C4-2B (cell line): ENCODE results near the gene UNC45A.
"Not testable (repeated sequence)": the region's sequence is repeated elsewhere in the genome, so short reads cannot be mapped to it uniquely, and the experiment has no call there.

Experiments
- H3K27ac ChIP-seq: fragments of 450-650 bp; 2 replicates; pipeline ENCODE4 v1.5.1; 2017
- ZFX ChIP-seq: fragments of 450-650 bp; IDR thresholded peaks from 2 replicates; pipeline ENCODE4 v1.6.1; 2017
- TF ChIP-seq, protein P1 (sequence below): fragments of 450-650 bp; conservative IDR thresholded peaks from 2 replicates; pipeline ENCODE4 v1.5.1; 2017; ENCODE audit warnings: mild to moderate bottlenecking

Gene UNC45A

DNA sequence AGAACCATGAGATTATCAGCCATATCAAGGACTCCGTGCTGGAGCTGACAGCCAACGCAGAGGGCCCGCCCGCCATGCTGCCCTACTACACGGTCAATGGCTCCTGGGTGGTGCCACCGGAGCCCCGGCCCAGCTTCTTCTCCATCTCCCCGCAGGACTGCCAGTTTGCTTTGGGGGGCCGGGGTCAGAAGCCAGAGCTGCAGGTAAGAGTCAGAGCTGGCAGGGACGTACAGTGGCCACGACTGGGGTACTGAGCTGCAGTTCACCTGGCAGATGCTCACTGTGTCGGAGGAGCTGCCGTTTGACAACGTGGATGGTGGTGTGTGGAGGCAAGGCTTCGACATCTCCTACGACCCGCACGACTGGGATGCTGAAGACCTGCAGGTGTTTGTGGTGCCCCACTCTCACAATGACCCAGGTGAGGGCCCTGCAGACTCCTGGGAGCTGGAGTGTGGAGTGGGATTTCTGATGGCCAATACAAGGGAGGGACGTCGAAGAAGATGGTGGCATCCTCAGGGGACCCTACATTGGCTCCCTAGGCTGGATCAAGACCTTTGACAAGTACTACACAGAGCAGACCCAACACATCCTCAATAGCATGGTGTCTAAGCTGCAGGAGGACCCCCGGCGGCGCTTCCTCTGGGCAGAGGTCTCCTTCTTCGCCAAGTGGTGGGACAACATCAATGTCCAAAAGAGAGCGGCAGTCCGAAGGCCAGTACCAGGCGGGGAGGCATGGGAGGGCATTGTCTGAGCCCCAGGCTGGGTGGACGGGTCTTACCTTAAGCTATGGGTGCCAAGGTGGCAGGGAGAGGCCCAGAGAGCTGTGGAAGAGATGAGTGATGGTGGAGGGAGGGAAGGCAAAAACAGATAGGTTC lies 29.5 kb upstream of the UNC45A start:
- H3K27ac ChIP-seq = no peak overlapping the region
- no peak for TF ChIP-seq ZFX
- TF ChIP-seq, protein P1, sequence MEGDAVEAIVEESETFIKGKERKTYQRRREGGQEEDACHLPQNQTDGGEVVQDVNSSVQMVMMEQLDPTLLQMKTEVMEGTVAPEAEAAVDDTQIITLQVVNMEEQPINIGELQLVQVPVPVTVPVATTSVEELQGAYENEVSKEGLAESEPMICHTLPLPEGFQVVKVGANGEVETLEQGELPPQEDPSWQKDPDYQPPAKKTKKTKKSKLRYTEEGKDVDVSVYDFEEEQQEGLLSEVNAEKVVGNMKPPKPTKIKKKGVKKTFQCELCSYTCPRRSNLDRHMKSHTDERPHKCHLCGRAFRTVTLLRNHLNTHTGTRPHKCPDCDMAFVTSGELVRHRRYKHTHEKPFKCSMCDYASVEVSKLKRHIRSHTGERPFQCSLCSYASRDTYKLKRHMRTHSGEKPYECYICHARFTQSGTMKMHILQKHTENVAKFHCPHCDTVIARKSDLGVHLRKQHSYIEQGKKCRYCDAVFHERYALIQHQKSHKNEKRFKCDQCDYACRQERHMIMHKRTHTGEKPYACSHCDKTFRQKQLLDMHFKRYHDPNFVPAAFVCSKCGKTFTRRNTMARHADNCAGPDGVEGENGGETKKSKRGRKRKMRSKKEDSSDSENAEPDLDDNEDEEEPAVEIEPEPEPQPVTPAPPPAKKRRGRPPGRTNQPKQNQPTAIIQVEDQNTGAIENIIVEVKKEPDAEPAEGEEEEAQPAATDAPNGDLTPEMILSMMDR = no peak

DNA sequence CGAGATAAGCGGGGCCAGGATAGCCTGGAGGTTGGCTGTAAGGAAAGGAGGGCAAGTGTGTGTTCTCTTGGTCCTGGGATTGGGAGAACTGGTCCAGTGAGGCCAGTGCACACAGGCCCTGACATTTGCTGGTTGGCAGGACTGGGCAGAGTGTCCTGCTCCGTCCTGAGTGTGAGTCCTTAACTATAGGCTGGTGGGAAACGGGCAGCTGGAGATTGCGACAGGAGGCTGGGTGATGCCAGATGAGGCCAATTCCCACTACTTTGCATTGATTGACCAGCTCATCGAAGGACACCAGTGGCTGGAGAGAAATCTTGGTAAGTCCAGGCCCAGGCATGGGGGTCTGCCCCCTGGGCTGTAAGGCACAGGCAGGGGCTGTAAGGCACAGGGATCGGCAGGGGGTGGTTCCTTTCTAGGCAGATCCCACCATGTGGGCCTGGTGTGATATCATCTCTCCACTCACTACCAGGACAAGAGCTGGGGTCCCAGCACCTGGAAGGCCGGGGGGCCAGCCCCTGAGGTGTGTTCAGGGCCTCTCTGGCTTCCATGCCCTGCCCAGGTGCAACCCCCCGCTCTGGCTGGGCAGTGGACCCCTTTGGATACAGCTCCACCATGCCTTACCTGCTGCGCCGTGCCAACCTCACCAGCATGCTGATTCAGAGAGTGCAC lies 28.8 kb upstream of the UNC45A start:
- no peak for TF ChIP-seq ZFX
- TF ChIP-seq, protein P1 = no peak
- H3K27ac ChIP-seq = no peak overlapping the region

DNA sequence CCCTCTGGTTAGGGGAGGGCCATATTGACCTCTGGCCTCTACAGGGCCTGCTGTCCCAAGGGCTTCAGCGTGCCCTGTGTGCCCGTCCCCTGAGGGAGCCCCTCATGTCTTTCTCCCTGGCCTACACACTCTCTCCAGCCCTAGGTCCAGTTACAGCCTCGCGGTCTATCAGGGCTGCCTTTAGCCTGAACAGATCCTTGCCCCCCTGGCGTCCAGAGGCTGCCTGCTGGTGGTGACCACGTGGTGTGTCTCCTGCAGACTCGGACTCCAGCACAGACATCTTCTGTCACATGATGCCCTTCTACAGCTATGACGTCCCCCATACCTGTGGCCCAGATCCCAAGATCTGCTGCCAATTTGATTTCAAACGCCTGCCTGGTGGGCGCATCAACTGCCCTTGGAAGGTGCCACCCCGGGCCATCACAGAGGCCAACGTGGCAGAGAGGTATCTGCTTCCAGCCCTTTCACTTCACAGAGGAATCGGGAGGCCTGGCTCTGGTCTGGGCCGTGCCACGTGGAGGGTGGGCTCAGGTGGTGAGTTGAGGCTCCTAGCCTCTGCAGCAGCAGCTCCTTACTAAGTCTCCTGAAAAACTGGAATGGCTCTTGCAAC lies 27.9 kb upstream of the UNC45A start:
- TF ChIP-seq, protein P1 = no peak
- no peak for TF ChIP-seq ZFX
- H3K27ac ChIP-seq = no peak overlapping the region

DNA sequence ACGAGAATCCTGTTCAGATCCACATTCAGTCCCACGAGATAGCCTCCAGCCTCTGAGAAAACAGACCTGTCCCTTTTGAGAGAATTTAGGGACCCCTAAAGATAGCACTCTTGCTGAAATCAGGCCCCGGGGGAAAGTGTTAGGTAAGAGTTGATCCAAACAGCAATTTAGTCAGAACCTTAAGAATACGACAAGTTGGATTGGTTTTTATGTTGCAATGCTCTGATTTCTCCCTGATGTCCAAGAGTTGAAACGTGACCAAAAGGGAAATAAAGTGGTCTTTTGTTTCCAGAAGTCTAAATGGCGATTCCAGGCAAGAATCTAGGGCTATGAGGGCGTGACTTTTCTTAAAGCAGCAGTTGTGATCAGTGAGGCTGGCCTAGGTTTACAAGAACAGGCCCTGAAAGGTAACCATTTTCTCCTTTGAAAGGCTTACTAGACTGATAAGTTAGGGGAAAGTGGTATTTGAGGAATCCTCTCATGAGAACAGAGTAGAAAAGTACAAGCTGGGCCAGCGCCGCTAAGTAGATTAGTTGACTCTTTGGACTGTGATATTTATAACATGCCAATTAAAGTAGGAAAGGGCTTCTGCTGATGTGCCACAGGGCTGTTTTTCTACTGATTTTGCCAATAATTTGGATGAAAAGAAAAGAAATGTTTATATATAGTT lies 27.1 kb upstream of the UNC45A start:
- TF ChIP-seq, protein P1 = no peak
- no peak for TF ChIP-seq ZFX
- H3K27ac ChIP-seq = no peak overlapping the region

DNA sequence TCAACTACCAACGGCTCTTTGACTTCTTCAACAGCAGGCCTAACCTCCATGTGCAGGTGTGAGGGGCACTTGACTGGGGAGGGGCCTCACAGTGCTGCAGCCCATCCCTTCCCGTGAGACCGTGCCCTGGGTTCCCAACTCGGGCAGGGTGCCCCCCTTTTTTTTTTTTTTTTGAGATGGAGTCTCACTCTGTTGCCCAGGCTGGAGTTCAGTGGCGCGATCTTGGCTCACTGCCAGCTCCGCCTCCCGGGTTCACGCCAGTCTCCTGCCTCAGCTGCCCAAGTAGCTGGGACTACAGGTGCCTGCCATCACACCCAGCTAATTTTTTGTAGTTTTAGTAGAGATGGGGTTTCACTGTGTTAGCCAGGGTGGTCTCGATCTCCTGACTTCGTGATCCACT lies 25.6 kb upstream of the UNC45A start:
- not testable (repeated sequence) for H3K27ac ChIP-seq

DNA sequence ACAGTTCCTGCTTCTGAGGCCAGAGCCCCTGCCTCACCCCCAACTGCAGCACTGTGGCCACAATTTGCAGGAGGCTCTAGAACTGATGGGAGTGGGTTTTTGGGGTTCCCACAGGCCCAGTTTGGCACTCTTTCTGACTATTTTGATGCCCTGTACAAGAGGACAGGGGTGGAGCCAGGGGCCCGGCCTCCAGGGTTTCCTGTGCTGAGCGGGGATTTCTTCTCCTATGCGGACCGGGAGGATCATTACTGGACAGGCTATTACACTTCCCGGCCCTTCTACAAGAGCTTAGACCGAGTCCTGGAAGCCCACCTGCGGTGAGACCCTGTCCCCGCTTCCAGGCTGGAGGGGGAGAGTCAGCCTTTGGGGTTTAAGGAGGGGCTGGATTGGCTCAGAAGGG lies 25.1 kb upstream of the UNC45A start:
- no peak overlapping the region for H3K27ac ChIP-seq
- TF ChIP-seq, protein P1 = no peak
- TF ChIP-seq ZFX = no peak

DNA sequence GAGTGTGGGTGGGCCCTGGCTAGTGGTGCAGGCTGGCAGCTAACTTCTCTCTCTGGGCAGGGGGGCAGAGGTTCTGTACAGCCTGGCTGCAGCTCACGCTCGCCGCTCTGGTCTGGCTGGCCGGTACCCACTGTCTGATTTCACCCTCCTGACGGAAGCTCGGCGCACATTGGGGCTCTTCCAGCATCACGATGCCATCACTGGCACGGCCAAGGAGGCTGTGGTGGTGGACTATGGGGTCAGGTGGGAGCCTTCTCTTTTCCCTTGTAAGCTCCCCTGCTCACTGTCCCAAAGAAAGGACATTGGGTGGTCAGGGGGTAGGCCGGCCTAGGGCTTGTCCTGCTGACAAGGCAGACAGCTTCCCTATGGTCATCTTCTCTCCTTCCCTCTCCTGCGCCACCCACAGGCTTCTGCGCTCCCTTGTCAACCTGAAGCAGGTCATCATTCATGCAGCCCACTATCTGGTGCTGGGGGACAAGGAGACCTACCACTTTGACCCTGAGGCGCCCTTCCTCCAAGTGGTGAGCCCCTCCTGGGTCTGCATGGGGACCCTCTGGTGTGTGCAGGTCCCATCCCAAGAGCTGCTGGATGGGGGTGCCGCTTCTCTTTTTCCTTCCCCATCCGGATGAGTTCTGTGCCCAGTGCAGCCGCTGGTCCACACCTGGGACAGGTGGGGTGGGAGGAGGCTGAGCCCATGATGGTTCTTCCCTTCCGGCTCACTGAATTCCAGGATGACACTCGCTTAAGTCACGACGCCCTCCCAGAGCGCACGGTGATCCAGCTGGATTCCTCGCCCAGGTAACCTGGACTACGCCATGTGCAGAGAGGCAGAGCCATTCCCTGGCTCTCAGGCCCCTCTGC lies 24.4 kb upstream of the UNC45A start:
- TF ChIP-seq, protein P1 = no peak
- no peak for TF ChIP-seq ZFX
- no peak overlapping the region for H3K27ac ChIP-seq
